Choroid plexus epithelial cell (primary cell): ENCODE data around the gene DYNC2I2.

Experiments used
- DNase-seq: peaks from one replicate; pipeline ENCODE4 v3.0.0-alpha.2; 2010; ENCODE audit warnings: low read depth
- H3K4me3 ChIP-seq: 2 replicates; pipeline ENCODE4 v1.5.1; 2011; ENCODE audit warnings: low read depth, mild to moderate bottlenecking, control low read depth, low read length, moderate library complexity
- TF ChIP-seq, protein P1 (sequence below): conservative IDR thresholded peaks from 2 replicates; pipeline ENCODE4 v1.5.1; 2011; ENCODE audit warnings: low read depth, mild to moderate bottlenecking, control low read depth, inconsistent platforms, low read length, moderate library complexity

DYNC2I2 gene

DNA sequence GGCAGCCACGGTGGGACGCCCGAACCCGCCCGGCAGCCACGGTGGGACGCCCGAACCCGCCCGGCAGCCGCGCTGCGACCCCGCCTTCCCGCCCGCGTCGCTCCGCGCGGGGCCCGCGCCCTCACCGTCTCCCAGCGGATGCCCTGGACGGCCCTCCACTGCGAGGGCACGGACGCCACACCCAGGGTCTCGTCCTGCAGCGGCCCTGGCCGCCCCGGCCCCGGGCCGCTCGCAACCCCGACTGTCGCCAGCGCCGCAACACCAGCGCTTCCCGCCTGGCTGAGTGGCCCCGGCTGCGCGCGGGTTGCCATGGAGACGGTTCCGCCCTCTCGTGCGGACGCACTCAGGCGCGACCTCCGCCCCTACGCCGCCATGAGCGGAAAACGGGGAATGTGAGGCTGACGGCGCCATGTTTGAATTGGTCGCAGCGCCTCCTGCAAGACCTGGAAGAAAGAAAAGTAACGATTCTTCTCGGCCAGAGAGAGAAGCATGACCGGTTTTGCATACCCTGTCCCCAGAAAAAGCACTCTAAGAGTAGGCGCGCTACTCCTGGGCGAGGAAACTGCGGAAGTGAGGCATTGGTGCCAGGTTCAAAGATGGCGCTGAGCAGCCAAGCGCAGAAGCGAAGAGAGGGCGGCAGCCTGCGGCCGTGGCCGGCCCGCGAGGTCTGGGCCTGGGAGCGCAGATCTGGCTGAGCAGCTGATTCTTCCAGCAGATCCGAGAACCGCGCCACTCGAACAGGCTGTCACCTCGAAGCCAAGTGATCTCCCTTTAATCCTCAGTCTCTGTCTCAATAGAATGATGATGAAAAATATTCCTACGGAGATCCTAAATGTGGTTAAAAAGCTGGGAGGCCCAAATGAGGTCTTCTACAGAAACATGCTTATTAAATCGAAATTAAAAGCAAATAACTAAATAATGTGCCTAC lies at the start of gene DYNC2I2:
DYNC2I2 (minus strand) TSS at position 432 of the 928 bp plus-strand sequence; CDS start at position 311, 121 bp downstream.
- TF ChIP-seq, protein P1, sequence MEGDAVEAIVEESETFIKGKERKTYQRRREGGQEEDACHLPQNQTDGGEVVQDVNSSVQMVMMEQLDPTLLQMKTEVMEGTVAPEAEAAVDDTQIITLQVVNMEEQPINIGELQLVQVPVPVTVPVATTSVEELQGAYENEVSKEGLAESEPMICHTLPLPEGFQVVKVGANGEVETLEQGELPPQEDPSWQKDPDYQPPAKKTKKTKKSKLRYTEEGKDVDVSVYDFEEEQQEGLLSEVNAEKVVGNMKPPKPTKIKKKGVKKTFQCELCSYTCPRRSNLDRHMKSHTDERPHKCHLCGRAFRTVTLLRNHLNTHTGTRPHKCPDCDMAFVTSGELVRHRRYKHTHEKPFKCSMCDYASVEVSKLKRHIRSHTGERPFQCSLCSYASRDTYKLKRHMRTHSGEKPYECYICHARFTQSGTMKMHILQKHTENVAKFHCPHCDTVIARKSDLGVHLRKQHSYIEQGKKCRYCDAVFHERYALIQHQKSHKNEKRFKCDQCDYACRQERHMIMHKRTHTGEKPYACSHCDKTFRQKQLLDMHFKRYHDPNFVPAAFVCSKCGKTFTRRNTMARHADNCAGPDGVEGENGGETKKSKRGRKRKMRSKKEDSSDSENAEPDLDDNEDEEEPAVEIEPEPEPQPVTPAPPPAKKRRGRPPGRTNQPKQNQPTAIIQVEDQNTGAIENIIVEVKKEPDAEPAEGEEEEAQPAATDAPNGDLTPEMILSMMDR, result no peak
- peak; percentile 94 for DNase-seq
- H3K4me3 ChIP-seq, result peak within 1 kb of the TSS; percentile 72

DNA sequence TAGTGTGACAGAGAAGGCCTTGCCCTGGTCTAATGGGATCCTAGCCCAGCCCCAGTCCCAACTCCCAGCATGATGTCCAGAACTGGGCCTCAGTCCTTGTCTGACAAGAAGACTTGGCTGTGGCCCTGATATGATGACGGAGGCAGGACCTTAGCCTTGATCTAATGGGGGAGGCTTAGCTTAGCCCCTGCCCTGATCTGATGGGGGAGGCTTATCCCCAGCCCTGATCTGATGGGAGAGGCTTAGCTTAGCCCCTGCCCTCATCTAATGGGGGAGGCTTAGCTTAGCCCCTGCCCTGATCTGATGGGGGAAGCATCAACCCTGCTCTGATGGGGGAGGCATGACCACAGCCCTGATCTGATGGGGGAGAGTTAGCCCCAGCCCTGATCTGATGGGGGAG lies 49.4 kb upstream of the DYNC2I2 start:
- TF ChIP-seq, protein P1, result no peak
- H3K4me3 ChIP-seq, result no peak overlapping the region
- DNase-seq, result no peak

DNA sequence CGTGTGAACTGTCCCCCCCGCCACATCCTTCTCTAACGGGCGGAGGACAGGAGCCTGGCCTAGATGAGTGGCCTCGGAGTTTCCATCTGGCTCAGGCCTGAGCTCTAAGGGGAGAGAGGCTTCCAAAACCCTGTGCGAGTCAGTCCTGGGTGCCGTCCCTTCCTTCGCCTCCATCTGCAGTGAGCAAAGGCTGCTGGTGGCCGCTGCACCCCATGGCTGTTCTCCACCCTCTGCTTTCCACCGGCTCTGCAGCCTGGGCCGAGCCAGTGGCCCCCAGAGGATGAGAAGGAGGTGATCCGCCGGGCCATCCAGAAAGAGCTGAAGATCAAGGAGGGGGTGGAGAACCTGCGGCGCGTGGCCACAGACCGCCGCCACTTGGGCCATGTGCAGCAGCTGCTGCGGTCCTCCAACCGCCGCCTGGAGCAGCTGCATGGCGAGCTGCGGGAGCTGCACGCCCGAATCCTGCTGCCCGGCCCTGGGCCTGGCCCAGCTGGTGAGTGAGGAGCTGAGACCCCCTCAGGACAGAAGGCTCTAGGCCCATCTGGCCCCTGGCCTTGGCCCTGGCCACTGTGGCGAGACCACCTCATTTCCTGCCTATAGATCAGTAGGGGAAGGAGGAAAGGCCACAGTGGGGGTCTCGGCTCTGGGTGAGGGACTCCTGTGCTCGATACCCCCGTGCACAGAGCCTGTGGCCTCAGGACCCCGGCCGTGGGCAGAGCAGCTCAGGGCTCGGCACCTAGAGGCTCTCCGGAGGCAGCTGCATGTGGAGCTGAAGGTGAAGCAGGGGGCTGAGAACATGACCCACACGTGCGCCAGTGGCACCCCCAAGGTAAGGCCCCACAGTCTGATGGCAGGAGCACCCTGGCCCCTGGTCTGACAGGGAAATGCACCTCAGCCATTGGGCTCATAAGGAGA lies 48.7 kb upstream of the DYNC2I2 start:
- H3K4me3 ChIP-seq, result no peak overlapping the region
- no peak for DNase-seq
- TF ChIP-seq, protein P1, result no peak

DNA sequence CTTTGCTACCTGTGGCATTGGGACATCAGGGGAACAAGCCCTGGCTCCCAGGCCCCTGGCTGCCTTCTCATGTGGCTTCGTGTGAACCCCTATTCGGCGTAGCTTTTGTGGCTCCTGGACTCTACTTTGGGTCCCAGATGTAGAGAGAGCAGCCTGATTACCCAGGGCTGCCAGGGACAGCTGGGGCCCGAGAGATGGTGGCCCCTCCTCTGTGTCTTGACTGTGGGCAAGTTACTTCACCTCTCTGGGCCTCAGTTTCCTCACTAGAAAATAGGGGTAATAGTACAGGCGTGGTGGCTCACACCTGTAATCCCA lies 47.7 kb upstream of the DYNC2I2 start:
- TF ChIP-seq, protein P1, result no peak
- DNase-seq, result no peak
- no peak overlapping the region for H3K4me3 ChIP-seq

DNA sequence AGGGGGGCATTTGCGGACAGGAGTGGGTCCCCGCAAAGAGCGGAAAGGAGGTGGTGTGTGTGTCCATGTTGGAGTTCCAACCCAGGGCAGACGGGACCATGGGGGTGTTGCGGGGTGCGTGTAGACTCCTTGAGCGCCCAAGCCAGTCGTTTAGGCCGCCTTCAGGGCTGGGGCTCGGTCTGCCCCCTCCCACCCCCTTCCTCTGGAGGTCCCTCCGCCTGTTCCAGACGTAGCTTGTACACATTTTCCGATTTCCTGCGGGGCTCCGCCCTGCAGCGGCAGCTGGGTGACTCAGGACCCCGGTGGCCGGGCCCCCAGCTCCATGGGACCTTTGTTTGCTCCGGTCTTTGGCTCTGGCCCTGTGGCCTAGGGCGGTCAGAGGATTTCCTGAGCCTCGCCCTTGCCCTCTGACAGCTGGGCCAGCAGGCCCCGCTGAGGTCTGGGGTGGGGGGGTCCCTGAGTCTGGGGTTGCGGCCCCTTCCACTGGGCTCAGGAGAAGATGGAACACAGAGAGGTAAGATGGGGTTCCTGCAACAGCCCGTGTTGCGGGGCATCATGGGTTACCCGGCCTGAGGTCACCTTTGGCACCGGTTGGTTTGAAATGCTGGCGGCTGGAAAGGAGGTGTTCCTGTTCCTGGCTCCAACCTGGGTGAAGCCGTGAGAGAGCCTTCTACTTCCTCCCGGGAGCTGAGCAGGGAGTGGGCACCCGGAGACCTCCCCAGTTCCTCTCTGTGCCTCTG lies 47.1 kb upstream of the DYNC2I2 start:
- H3K4me3 ChIP-seq, result no peak overlapping the region
- TF ChIP-seq, protein P1, result no peak
- no peak for DNase-seq

DNA sequence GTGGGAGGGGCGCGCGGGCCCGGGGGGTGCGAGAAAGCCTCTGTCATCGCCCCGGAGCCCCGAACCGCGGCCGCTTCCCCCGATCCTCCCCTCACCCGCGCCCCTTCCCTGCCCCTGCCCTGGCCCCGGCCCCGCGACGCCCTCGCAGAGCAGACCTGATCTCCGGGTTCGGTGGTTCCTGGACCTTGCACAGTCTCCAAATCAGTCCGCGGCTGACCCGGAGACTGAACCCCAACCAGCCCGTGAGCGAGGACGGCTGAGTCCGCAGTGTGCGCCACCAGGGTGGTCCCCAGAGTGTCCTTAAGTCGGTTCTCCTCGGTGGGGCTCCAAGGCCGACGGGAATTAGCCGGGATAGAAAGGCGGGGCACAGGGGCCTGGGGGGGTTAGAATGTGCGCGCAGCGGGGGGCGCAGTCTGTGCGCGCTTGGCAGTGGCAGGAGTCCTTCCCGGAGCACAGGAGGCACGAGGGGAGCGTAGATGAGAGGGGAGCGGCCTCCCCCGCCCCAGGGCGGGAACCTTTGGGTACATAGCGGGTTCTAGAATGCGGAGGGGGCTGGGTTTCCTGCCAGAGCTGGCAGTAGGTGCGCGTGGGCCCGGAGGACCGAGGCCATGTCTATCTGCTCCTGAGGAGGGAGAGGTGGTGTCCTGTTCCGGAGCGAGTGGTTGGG lies 46.4 kb upstream of the DYNC2I2 start:
- DNase-seq, result no peak
- peak overlapping the region; percentile 66 for H3K4me3 ChIP-seq
- TF ChIP-seq, protein P1, result no peak
